ENCODE results near the gene SYT14.

DNA sequence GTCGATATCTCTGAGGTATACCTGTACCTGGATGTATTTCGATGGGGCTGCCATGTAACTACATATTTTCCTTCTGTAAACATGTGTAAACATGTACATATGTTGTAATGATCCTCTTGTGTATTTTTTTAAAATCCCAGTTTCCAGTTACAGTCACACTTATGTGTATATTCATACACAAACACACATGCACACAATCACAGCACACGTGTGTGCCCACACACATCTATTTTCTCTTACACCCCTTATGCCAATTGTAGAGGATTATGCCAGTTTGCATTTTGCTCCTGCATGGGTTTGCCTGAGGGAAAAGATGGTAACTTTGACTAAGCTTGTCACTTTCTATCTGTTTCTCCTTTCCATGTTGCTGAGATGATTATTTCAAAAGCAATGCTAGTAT, 10.1 kb downstream of the SYT14 start:
- TF ChIP-seq, protein P1, sequence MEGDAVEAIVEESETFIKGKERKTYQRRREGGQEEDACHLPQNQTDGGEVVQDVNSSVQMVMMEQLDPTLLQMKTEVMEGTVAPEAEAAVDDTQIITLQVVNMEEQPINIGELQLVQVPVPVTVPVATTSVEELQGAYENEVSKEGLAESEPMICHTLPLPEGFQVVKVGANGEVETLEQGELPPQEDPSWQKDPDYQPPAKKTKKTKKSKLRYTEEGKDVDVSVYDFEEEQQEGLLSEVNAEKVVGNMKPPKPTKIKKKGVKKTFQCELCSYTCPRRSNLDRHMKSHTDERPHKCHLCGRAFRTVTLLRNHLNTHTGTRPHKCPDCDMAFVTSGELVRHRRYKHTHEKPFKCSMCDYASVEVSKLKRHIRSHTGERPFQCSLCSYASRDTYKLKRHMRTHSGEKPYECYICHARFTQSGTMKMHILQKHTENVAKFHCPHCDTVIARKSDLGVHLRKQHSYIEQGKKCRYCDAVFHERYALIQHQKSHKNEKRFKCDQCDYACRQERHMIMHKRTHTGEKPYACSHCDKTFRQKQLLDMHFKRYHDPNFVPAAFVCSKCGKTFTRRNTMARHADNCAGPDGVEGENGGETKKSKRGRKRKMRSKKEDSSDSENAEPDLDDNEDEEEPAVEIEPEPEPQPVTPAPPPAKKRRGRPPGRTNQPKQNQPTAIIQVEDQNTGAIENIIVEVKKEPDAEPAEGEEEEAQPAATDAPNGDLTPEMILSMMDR (IDR thresholded peaks at IDR 0.05), result no peak
- TF ChIP-seq EZH2 (IDR thresholded peaks at IDR 0.05) (no peak), EZH2phosphoT487 (IDR thresholded peaks at IDR 0.05) (no peak)

All from neural progenitor cell (in vitro differentiated cells).